Left lung (tissue), 10 donors: ENCODE data around the gene AUTS2. TPM values are rescaled to one million over a fixed set of nuclear protein-coding genes. Genes with fewer than 3 reads are reported as not detected.
"Not testable (repeated sequence)": the region's sequence is repeated elsewhere in the genome, so short reads cannot be mapped to it uniquely, and the experiment has no call there.

Source experiments
- ATAC-seq: fragments of 200-7000 bp; cut with Tn5 transposase; one replicate; pipeline ENCODE4 v1.9.1; 2020; ENCODE audit warnings: moderate library complexity
- DNase-seq, 4 donors: peaks; one replicate each; pipeline ENCODE4 v3.0.0-alpha.2; 2013 to 2020
- H3K27ac ChIP-seq, 2 donors: fragments of 200-600 bp; sonication (generic) in 1 of 2; one replicate each; pipeline versions ENCODE4 v1.5.0 to v1.8.0; 2020 to 2021
- H3K27me3 ChIP-seq, 2 donors: fragments of 200-600 bp; sonication (generic) in 1 of 2; one replicate each; pipeline versions ENCODE4 v1.5.0 to v1.8.0; 2020 to 2021
- H3K36me3 ChIP-seq, 2 donors: fragments of 200-600 bp; sonication (generic) in 1 of 2; one replicate each; pipeline versions ENCODE4 v1.5.0 to v1.8.0; 2020 to 2021
- H3K4me1 ChIP-seq, 2 donors: fragments of 200-600 bp; one replicate each; pipeline ENCODE4 v1.8.0; 2021
- H3K4me3 ChIP-seq, 2 donors: fragments of 200-600 bp; sonication (generic) in 1 of 2; one replicate each; pipeline versions ENCODE4 v1.5.0 to v1.8.0; 2020 to 2021; ENCODE audit warnings: mild to moderate bottlenecking in 1 of 2
- H3K9me3 ChIP-seq, 2 donors: fragments of 200-600 bp; sonication (generic) in 1 of 2; one replicate each; pipeline versions ENCODE4 v1.5.0 to v1.8.0; 2020 to 2021
- CTCF ChIP-seq, 2 donors: fragments of 200-600 bp; sonication (generic) in 1 of 2; IDR thresholded peaks; one replicate each; pipeline versions ENCODE4 v1.5.0 to v1.8.0; 2021; ENCODE audit warnings: antibody characterized with exemption in 2 of 2
- intact Hi-C, 2 donors: fragments of 100-400 bp; cut with DNase I; formaldehyde crosslinking; loops; one replicate each; pipeline versions ENCODE4 v1.11.2 to v1.14.2; 2022
- polyA plus RNA-seq, 6 donors: library from polyadenylated mRNA; unstranded; fragments of 120-200 nt; gene quantifications; one replicate each; pipeline ENCODE4 v1.2.1, GENCODE V29; 2013; ENCODE audit not compliant: insufficient read length in 6 of 6
- total RNA-seq, 2 donors: library from RNA; stranded (reverse); fragmentation: NEBNext Ultra II Directional; extraction: Animal tissue kit (Norgen Biotek cat#: 25700); gene quantifications; one replicate each; pipeline ENCODE4 v1.2.1, GENCODE V29; 2021
- donor health status: DM: no; HTN: yes; CAD: no.
- donor health status: DM: no; HTN: no; CAD: no.

The AUTS2 gene
- total and polyA plus RNA-seq, 8 donors, result 40.4 to 119 (median 103) TPM

- no peak overlapping the region for H3K27ac ChIP-seq
- no peaks in the 10 kb centered on the region for H3K9me3 ChIP-seq
- DNase-seq (no peak), ATAC-seq (no peak)
- no peaks in the 10 kb centered on the region for H3K36me3 ChIP-seq
- no peak overlapping the region for H3K4me3 ChIP-seq
- H3K27me3 ChIP-seq, result peaks cover 0 to 8% of the 10 kb centered on the region in 2 donors
- no peaks in the 10 kb centered on the region for H3K4me1 ChIP-seq
- intact Hi-C loops, result no loop called here
- TF ChIP-seq CTCF (IDR thresholded peaks at IDR 0.05), result no peak
Observed at GRCh38 chr7:70810558-70811139, 1212.4 kb downstream of the AUTS2 start.

GRCh38 chr7:70812511-70812910 lies 1214.2 kb downstream of the AUTS2 start:
- Histone ChIP-seq H3K27me3 (peaks cover 0 to 8% of the 10 kb centered on the region in 2 donors), H3K4me3 (no peak overlapping the region), H3K9me3 (peaks cover 0 to 7% of the 10 kb centered on the region in 2 donors), H3K4me1 (no peaks in the 10 kb centered on the region), H3K27ac (no peak overlapping the region), H3K36me3 (no peaks in the 10 kb centered on the region)
- DNase-seq (no peak), ATAC-seq (no peak)
- intact Hi-C loops, result no loop called here
- peak in 1 of 2 donors; percentile 11 for TF ChIP-seq CTCF (IDR thresholded peaks at IDR 0.05)

- H3K9me3 ChIP-seq, ATAC-seq, H3K4me3 ChIP-seq, H3K36me3 ChIP-seq, intact Hi-C loops, H3K4me1 ChIP-seq, H3K27me3 ChIP-seq, H3K27ac ChIP-seq, DNase-seq: not testable (repeated sequence)
Observed at GRCh38 chr7:70822490-70822889, 1224.2 kb downstream of the AUTS2 start.

GRCh38 chr7:70829221-70830059 lies 1231.2 kb downstream of the AUTS2 start:
- H3K27me3 ChIP-seq, result peaks cover 0 to 19% of the 10 kb centered on the region in 2 donors
- TF ChIP-seq CTCF (IDR thresholded peaks at IDR 0.05), result peak; percentile 88 to 90
- peak; percentile 35 to 82 (median 60) for DNase-seq
- peaks cover 0 to 9% of the 10 kb centered on the region in 2 donors for H3K4me1 ChIP-seq
- intact Hi-C loops, result loop anchor here in 1 of 2 donors (10.0 kb wide), 1 partner anchor 905 kb away; no protein-coding TSS in a partner anchor
- H3K9me3 ChIP-seq, result no peaks in the 10 kb centered on the region
- ATAC-seq, result peak; percentile 98
- no peak overlapping the region for H3K4me3 ChIP-seq
- no peaks in the 10 kb centered on the region for H3K36me3 ChIP-seq
- no peak overlapping the region for H3K27ac ChIP-seq

- H3K4me1 ChIP-seq, result peaks cover 0 to 9% of the 10 kb centered on the region in 2 donors
- H3K27ac ChIP-seq, result no peak overlapping the region
- no peaks in the 10 kb centered on the region for H3K36me3 ChIP-seq
- peaks cover 0 to 19% of the 10 kb centered on the region in 2 donors for H3K27me3 ChIP-seq
- H3K9me3 ChIP-seq, result no peaks in the 10 kb centered on the region
- DNase-seq, result no peak
- H3K4me3 ChIP-seq, result no peak overlapping the region
- no peak for ATAC-seq
- intact Hi-C loops, result loop anchor here in 1 of 2 donors (10.0 kb wide), 1 partner anchor 905 kb away; no protein-coding TSS in a partner anchor
- no peak for TF ChIP-seq CTCF (IDR thresholded peaks at IDR 0.05)
Observed at GRCh38 chr7:70830060-70830395, 1231.8 kb downstream of the AUTS2 start.
